ENCODE data around the gene ASMTL. TPM values are rescaled to one million over a fixed set of nuclear protein-coding genes. Genes with fewer than 3 reads are reported as not detected.
"Not testable (repeated sequence)": the region's sequence is repeated elsewhere in the genome, so short reads cannot be mapped to it uniquely, and the experiment has no call there.

ASMTL gene
- total and polyA plus RNA-seq, 10 donors = 21.3 to 35.5 (median 27.2) TPM

GRCh38 chrX:1384658-1385252 is 68.0 kb downstream of the ASMTL start:
- H3K9me3 ChIP-seq = no peaks in the 10 kb centered on the region
- H3K36me3 ChIP-seq = peaks cover 13 to 80% (median 67%) of the 10 kb centered on the region in 6 donors
- WGBS, 5 donors = 88 to 95% (median 93%) methylated on average over 18 of the region's 18 CpGs
- H3K4me1 ChIP-seq = peaks cover 12 to 34% (median 25%) of the 10 kb centered on the region in 6 donors
- H3K4me3 ChIP-seq = no peak overlapping the region
- H3K27ac ChIP-seq = no peak overlapping the region
- TF ChIP-seq POLR2AphosphoS5 (IDR thresholded peaks at IDR 0.05) = peak; percentile 61 to 63 (median 62)
- TF ChIP-seq, protein P1, sequence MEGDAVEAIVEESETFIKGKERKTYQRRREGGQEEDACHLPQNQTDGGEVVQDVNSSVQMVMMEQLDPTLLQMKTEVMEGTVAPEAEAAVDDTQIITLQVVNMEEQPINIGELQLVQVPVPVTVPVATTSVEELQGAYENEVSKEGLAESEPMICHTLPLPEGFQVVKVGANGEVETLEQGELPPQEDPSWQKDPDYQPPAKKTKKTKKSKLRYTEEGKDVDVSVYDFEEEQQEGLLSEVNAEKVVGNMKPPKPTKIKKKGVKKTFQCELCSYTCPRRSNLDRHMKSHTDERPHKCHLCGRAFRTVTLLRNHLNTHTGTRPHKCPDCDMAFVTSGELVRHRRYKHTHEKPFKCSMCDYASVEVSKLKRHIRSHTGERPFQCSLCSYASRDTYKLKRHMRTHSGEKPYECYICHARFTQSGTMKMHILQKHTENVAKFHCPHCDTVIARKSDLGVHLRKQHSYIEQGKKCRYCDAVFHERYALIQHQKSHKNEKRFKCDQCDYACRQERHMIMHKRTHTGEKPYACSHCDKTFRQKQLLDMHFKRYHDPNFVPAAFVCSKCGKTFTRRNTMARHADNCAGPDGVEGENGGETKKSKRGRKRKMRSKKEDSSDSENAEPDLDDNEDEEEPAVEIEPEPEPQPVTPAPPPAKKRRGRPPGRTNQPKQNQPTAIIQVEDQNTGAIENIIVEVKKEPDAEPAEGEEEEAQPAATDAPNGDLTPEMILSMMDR (IDR thresholded peaks at IDR 0.05 in 8 of 11, conservative IDR thresholded peaks at IDR 0.05 in 3 of 11) = no peak
- no peak for TF ChIP-seq POLR2A (IDR thresholded peaks at IDR 0.05)
- no peaks in the 10 kb centered on the region for H3K27me3 ChIP-seq (replicated peaks in 1 of 7)
- DNase-seq = peak; percentile 68
- intact Hi-C loops (cut with DNase I; ENCODE audit: low total_unique reads) = no loop called here

GRCh38 chrX:1380672-1381233 is 72.0 kb downstream of the ASMTL start:
- Histone ChIP-seq H3K4me3 (no peak overlapping the region), H3K4me1 (peaks cover 0 to 4% (median 0%) of the 10 kb centered on the region in 6 donors)
- no peak for DNase-seq

DNA sequence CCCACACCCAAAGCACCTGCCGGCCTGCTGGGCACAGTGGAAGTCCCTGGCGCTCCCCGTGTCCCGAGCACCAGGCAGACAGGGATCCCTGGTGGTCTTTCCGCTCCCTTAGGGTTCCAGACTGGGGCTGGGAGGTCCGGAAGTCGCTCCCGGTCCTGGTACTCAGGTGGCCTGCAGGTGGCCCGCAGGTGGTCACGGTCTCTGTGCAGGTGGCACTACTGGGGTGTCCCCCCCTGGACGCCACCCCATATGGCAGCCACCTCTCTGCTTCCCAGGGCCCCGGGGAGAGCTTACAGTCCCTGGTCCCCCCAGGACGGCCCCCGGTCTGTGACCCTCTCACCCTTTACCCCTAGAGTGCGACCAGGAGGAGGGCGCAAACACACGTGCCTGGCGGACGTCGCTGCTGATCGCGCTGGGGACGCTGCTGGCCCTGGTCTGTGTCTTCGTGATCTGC is 74.4 kb downstream of the ASMTL start:
- H3K4me3 ChIP-seq = no peak overlapping the region
- no peak overlapping the region for H3K27ac ChIP-seq
- no peaks in the 10 kb centered on the region for H3K9me3 ChIP-seq
- H3K4me1 ChIP-seq = peaks cover 0 to 4% (median 0%) of the 10 kb centered on the region in 6 donors
- H3K36me3 ChIP-seq = peaks cover 0 to 17% (median 3%) of the 10 kb centered on the region in 6 donors
- WGBS, 5 donors = 89 to 95% (median 92%) methylated on average over 14 to 24 of the region's 24 CpGs
- no peak for DNase-seq
- no peaks in the 10 kb centered on the region for H3K27me3 ChIP-seq (replicated peaks in 1 of 7)
- intact Hi-C loops (cut with DNase I; ENCODE audit: low total_unique reads) = no loop called here
- TF ChIP-seq POLR2AphosphoS5 (IDR thresholded peaks at IDR 0.05) = peak in 2 of 3 donors; percentile 30 to 69
- TF ChIP-seq, protein P1 (IDR thresholded peaks at IDR 0.05 in 8 of 11, conservative IDR thresholded peaks at IDR 0.05 in 3 of 11) = no peak
- no peak for TF ChIP-seq POLR2A (IDR thresholded peaks at IDR 0.05)

More at GRCh38 chrX:1380672-1381233, 72.0 kb downstream of the ASMTL start:
- Histone ChIP-seq H3K9me3 (no peaks in the 10 kb centered on the region), H3K27ac (no peak overlapping the region), H3K27me3 (replicated peaks in 1 of 7) (no peaks in the 10 kb centered on the region), H3K36me3 (peaks cover 3 to 41% (median 27%) of the 10 kb centered on the region in 6 donors)
- TF ChIP-seq, protein P1 (IDR thresholded peaks at IDR 0.05 in 8 of 11, conservative IDR thresholded peaks at IDR 0.05 in 3 of 11) = no peak
- TF ChIP-seq POLR2AphosphoS5 (IDR thresholded peaks at IDR 0.05) = peak in 2 of 3 donors; percentile 54 to 64
- no peak for TF ChIP-seq POLR2A (IDR thresholded peaks at IDR 0.05)
- intact Hi-C loops (cut with DNase I; ENCODE audit: low total_unique reads) = no loop called here
- WGBS, 5 donors = 72 to 78% (median 77%) methylated on average over 15 to 20 of the region's 20 CpGs

DNA sequence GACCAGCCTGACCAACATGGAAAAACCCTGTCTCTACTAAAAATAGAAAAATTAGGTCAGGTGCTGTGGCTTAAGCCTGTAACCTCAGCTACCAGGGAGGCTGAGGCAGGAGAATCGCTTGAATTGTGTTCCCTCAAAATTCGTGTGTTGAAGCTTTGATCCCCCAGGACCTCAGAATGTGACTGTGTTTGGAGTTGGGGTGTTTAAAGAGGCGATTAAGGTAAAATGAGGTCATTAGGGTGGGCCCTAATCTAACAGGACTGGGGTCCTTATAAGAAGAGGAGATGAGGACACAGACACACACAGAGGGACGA is 84.4 kb downstream of the ASMTL start:
- 81 to 91% (median 83%) methylated on average over 4 of the region's 4 CpGs for WGBS, 5 donors
- H3K4me1 ChIP-seq = no peaks in the 10 kb centered on the region
- intact Hi-C loops (cut with DNase I; ENCODE audit: low total_unique reads) = no loop called here
- DNase-seq = no peak
- TF ChIP-seq POLR2A (IDR thresholded peaks at IDR 0.05) (no peak), POLR2AphosphoS5 (IDR thresholded peaks at IDR 0.05) (no peak)
- TF ChIP-seq, protein P1 (IDR thresholded peaks at IDR 0.05 in 8 of 11, conservative IDR thresholded peaks at IDR 0.05 in 3 of 11) = no peak
- no peaks in the 10 kb centered on the region for H3K27me3 ChIP-seq (replicated peaks in 1 of 7)
- no peaks in the 10 kb centered on the region for H3K9me3 ChIP-seq
- no peak overlapping the region for H3K4me3 ChIP-seq
- H3K36me3 ChIP-seq = peaks cover 0 to 25% (median 6%) of the 10 kb centered on the region in 6 donors
- H3K27ac ChIP-seq = no peak overlapping the region

DNA sequence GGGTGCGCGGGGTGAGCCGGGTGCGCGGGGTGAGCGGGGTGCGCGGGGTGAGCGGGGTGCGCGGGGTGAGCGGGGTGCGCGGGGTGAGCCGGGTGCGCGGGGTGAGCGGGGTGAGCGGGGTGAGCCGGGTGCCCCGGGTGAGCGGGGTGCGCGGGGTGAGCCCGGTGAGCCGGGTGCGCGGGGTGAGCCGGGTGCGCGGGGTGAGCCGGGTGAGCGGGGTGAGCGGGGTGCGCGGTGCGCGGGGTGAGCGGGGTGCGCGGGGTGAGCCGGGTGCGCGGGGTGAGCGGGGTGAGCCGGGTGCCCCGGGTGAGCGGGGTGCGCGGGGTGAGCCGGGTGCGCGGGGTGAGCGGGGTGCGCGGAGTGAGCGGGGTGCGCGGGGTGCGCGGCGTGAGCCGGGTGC is 86.3 kb downstream of the ASMTL start:
- DNase-seq; H3K27me3 ChIP-seq (replicated peaks in 1 of 7); H3K4me1 ChIP-seq; intact Hi-C loops (cut with DNase I; ENCODE audit: low total_unique reads); H3K9me3 ChIP-seq; H3K4me3 ChIP-seq; H3K27ac ChIP-seq: not testable (repeated sequence)
- H3K36me3 ChIP-seq = peaks cover 0 to 40% (median 8%) of the 10 kb centered on the region in 6 donors
- WGBS, 5 donors = 94 to 100% (median 98%) methylated on average over 10 to 62 of the region's 63 CpGs; no CpG with 5 or more reads in 1 of the 5 donors
